ENCODE data around the gene ATP13A2. TPM values are rescaled to one million over a fixed set of nuclear protein-coding genes. Genes with fewer than 3 reads are reported as not detected.

Gene ATP13A2
- total RNA-seq, 2 experiments from 2014 or later = 25.0 to 28.8 TPM

DNA sequence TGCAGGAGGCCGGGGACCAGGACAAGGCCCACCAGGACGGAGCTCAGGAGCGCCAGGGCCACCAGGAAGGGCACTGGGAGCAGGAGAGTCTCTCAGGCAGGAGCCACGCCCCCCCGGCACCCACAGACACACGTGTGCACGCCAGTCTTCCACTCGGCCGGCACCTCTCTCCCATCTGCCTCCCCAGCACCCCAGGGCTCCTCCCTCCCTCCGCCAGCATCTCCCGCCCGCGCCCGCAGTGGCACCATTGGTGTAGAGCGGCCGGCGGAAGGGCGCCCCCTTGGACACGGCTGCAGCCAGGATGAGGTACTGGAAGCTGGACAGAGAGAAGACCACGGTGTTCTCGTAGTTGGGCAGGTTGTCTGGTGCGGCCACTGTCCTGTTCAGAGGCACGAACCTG lies 25.2 kb downstream of the ATP13A2 start:
- H3K4me1 ChIP-seq (ENCODE audit: insufficient read depth, low read length, poor library complexity, severe bottlenecking) = no peaks in the 10 kb centered on the region
- POLR2A ChIA-PET = no interaction called here
- H3K4me2 ChIP-seq (ENCODE audit: low read length) = no peak overlapping the region
- no peak overlapping the region for H3K4me3 ChIP-seq (ENCODE audit: low read depth, low read length, poor library complexity, severe bottlenecking)
- intact Hi-C loops (cut with micrococcal nuclease; ENCODE audit: unreplicated experiment) = no loop called here
- H3K9me3 ChIP-seq (ENCODE audit: low read length) = no peaks in the 10 kb centered on the region
- BruUV-seq (replicated peaks) = no TSS peak
- H2AFZ ChIP-seq (ENCODE audit: low read length) = no peak overlapping the region
- no peak overlapping the region for H3K27ac ChIP-seq (ENCODE audit: low read depth, low read length, poor library complexity, severe bottlenecking)
- TF ChIP-seq CTCF (conservative IDR thresholded peaks at IDR 0.05; ENCODE audit: low read length) = no peak
- no peak for TF ChIP-seq EZH2phosphoT487 (IDR thresholded peaks at IDR 0.05; ENCODE audit: borderline replicate concordance, low read depth, low read length)
- no peaks in the 10 kb centered on the region for H3K79me2 ChIP-seq (ENCODE audit: insufficient read depth, low read depth, low read length)
- CTCF ChIA-PET (ENCODE audit: unreplicated experiment) = no interaction called here
- 0 out of 2 replicates have a peak, but pooled peaks cover 5% of the 10 kb centered on the region for H3K36me3 ChIP-seq (ENCODE audit: insufficient read depth, low read length)
- no peaks in the 10 kb centered on the region for H3K9me2 ChIP-seq (ENCODE audit: insufficient read depth, low read length)
- DNase-seq (ENCODE audit: low spot score) = no peak
- no peaks in the 10 kb centered on the region for H4K20me1 ChIP-seq (ENCODE audit: insufficient read depth, low read length)

DNA sequence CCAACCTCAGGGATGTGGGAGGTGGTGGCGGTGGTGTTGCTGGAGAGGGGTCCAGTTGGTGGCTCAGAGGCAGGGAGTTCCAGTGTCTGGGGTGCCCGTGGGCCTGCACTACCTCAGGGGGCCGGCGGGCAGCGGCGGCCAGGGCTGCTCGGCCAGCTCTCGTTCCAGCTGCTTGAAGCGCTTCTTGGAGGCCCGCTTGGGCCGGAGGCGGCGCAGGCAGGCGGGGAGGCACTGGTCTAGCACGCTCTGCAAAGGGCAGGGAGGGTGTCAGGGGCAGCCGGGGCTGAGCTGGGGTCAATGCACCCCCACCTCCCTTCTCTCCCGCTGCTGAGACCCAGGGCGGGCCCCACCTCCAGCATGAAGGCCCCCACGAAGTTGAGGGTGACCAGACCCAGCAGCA lies 25.6 kb downstream of the ATP13A2 start:
- POLR2A ChIA-PET = no interaction called here
- Histone ChIP-seq H3K4me3 (ENCODE audit: low read depth, low read length, poor library complexity, severe bottlenecking) (no peak overlapping the region), H3K27ac (ENCODE audit: low read depth, low read length, poor library complexity, severe bottlenecking) (no peak overlapping the region), H3K4me2 (ENCODE audit: low read length) (no peak overlapping the region), H2AFZ (ENCODE audit: low read length) (no peak overlapping the region), H3K4me1 (ENCODE audit: insufficient read depth, low read length, poor library complexity, severe bottlenecking) (no peaks in the 10 kb centered on the region), H3K79me2 (ENCODE audit: insufficient read depth, low read depth, low read length) (no peaks in the 10 kb centered on the region), H3K9me3 (ENCODE audit: low read length) (no peaks in the 10 kb centered on the region), H3K36me3 (ENCODE audit: insufficient read depth, low read length) (0 out of 2 replicates have a peak, but pooled peaks cover 5% of the 10 kb centered on the region), H3K9me2 (ENCODE audit: insufficient read depth, low read length) (no peaks in the 10 kb centered on the region), H4K20me1 (ENCODE audit: insufficient read depth, low read length) (no peaks in the 10 kb centered on the region)
- intact Hi-C loops (cut with micrococcal nuclease; ENCODE audit: unreplicated experiment) = no loop called here
- TF ChIP-seq EZH2phosphoT487 (IDR thresholded peaks at IDR 0.05; ENCODE audit: borderline replicate concordance, low read depth, low read length) = no peak
- no peak for TF ChIP-seq CTCF (conservative IDR thresholded peaks at IDR 0.05; ENCODE audit: low read length)
- DNase-seq (ENCODE audit: low spot score) = no peak
- CTCF ChIA-PET (ENCODE audit: unreplicated experiment) = no interaction called here
- BruUV-seq (replicated peaks) = TSS peak; percentile 65

DNA sequence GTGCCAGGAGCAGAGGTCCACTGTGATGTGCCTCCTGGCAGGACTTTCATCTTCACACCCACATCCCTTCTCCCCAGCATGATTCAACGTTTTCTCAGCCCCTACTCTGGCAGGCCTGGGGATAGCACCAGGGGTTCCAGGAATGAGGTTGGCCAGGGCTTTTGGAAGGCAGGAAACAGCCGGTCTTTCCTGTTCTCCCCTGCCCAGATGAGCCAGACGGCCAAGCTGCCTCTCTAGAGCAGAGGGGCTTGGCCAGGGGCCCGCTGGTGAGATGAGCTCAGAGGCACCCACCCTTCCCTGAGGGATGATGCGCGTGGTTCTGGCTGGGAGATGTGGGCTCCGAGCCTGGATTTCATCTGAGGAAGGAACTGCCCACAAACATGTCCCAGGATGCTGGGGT lies 27.0 kb downstream of the ATP13A2 start:
- H3K36me3 ChIP-seq (ENCODE audit: insufficient read depth, low read length) = 0 out of 2 replicates have a peak, but pooled peaks cover 5% of the 10 kb centered on the region
- DNase-seq (ENCODE audit: low spot score) = no peak

More for the DNA sequence above, 27.0 kb downstream of the ATP13A2 start:
- CTCF ChIA-PET (ENCODE audit: unreplicated experiment) = interaction anchor here (0.6 kb wide), 1 partner anchor 18 kb away, joined by 3 read pairs; no protein-coding TSS in a partner anchor
- no peak overlapping the region for H3K27ac ChIP-seq (ENCODE audit: low read depth, low read length, poor library complexity, severe bottlenecking)
- H3K9me3 ChIP-seq (ENCODE audit: low read length) = no peaks in the 10 kb centered on the region
- H3K9me2 ChIP-seq (ENCODE audit: insufficient read depth, low read length) = no peaks in the 10 kb centered on the region
- BruUV-seq (replicated peaks) = no TSS peak
- no peaks in the 10 kb centered on the region for H3K4me1 ChIP-seq (ENCODE audit: insufficient read depth, low read length, poor library complexity, severe bottlenecking)
- TF ChIP-seq EZH2phosphoT487 (IDR thresholded peaks at IDR 0.05; ENCODE audit: borderline replicate concordance, low read depth, low read length) = no peak
- H3K4me3 ChIP-seq (ENCODE audit: low read depth, low read length, poor library complexity, severe bottlenecking) = no peak overlapping the region
- intact Hi-C loops (cut with micrococcal nuclease; ENCODE audit: unreplicated experiment) = no loop called here
- no peak overlapping the region for H2AFZ ChIP-seq (ENCODE audit: low read length)
- no peaks in the 10 kb centered on the region for H3K79me2 ChIP-seq (ENCODE audit: insufficient read depth, low read depth, low read length)
- no peak overlapping the region for H3K4me2 ChIP-seq (ENCODE audit: low read length)
- POLR2A ChIA-PET = interaction anchor here (0.9 kb wide), 1 partner anchor 33 kb away, joined by 4 read pairs; no protein-coding TSS in a partner anchor
- H4K20me1 ChIP-seq (ENCODE audit: insufficient read depth, low read length) = no peaks in the 10 kb centered on the region
